Fibroblast of peridontal ligament (primary cell): ENCODE results near the gene IFT172.
A peak's percentile ranks its signal among the peaks of the same experiment; 100 is the strongest.
"Not testable (repeated sequence)": the region's sequence is repeated elsewhere in the genome, so short reads cannot be mapped to it uniquely, and the experiment has no call there.

Experiments used
- DNase-seq: peaks from one replicate; pipeline ENCODE4 v3.0.0-alpha.2; 2010; ENCODE audit errors: extremely low read depth

The IFT172 gene

GRCh38 chr2:27489498-27490397 is at the start of gene IFT172:
Gene IFT172, minus strand, starts transcription at chr2:27489743. Its CDS starts 90 bp downstream, at chr2:27489653.
- DNase-seq, result peak; percentile 97

- DNase-seq, result not testable (repeated sequence)
Observed at GRCh38 chr2:27538839-27539450, 49.4 kb upstream of the IFT172 start.

GRCh38 chr2:27537287-27537686 is 47.7 kb upstream of the IFT172 start:
- DNase-seq, result no peak

GRCh38 chr2:27531983-27532382 is 42.4 kb upstream of the IFT172 start:
- no peak for DNase-seq

- no peak for DNase-seq
Observed at GRCh38 chr2:27527182-27527581, 37.6 kb upstream of the IFT172 start.

GRCh38 chr2:27522400-27522945 is 32.9 kb upstream of the IFT172 start:
- no peak for DNase-seq

GRCh38 chr2:27520316-27520715 is 30.8 kb upstream of the IFT172 start:
- no peak for DNase-seq

GRCh38 chr2:27518782-27519113 is 29.2 kb upstream of the IFT172 start:
- DNase-seq, result no peak

GRCh38 chr2:27518113-27518781 is 28.7 kb upstream of the IFT172 start:
- DNase-seq, result no peak

- DNase-seq, result peak; percentile 53
Observed at GRCh38 chr2:27509326-27509725, 19.8 kb upstream of the IFT172 start.

GRCh38 chr2:27507293-27507692 is 17.8 kb upstream of the IFT172 start:
- no peak for DNase-seq

GRCh38 chr2:27506587-27506986 is 17.0 kb upstream of the IFT172 start:
- DNase-seq, result no peak

- DNase-seq, result peak; percentile 12
Observed at GRCh38 chr2:27502142-27502541, 12.6 kb upstream of the IFT172 start.

GRCh38 chr2:27501042-27501441 is 11.5 kb upstream of the IFT172 start:
- no peak for DNase-seq

GRCh38 chr2:27498975-27499374 is 9.4 kb upstream of the IFT172 start:
- DNase-seq, result no peak

GRCh38 chr2:27497288-27497627 is 7.7 kb upstream of the IFT172 start:
- no peak for DNase-seq

- DNase-seq, result peak; percentile 32
Observed at GRCh38 chr2:27496357-27497287, 7.1 kb upstream of the IFT172 start, which contains the start of gene GCKR. Gene GCKR, plus strand, starts transcription at chr2:27496839. Its CDS starts 66 bp downstream, at chr2:27496905.

GRCh38 chr2:27495840-27496356 is 6.4 kb upstream of the IFT172 start:
- no peak for DNase-seq

- no peak for DNase-seq
Observed at GRCh38 chr2:27494944-27495554, 5.5 kb upstream of the IFT172 start, which contains the start of gene FNDC4. Gene FNDC4, minus strand, starts transcription at chr2:27495200. Its CDS starts 521 bp downstream, at chr2:27494679.

GRCh38 chr2:27494284-27494943 is 4.9 kb upstream of the IFT172 start:
- DNase-seq, result peak; percentile 54
